H1 (cell line): ENCODE data around the gene NUDCD2. TPM values are rescaled to one million over a fixed set of nuclear protein-coding genes. Genes with fewer than 3 reads are reported as not detected.

Source experiments
- CBX8 ChIP-seq: fragments of 300-800, 300-1000 bp; sonication (generic); IDR thresholded peaks from 2 replicates; pipeline ENCODE4 v1.7.1; 2016; ENCODE audit warnings: low read depth, low read length, borderline replicate concordance
- CHD2 ChIP-seq: IDR thresholded peaks from 2 replicates; pipeline ENCODE4 v1.6.1; 2012; ENCODE audit warnings: low read length, improper control_type of control experiment
- HDAC2 ChIP-seq, 2 experiments: fragments of 300-600 bp in 1 of 2; sonication (generic) in 1 of 2; IDR thresholded peaks; 2 replicates each; pipeline ENCODE4 v1.6.1; 2011 to 2012; ENCODE audit warnings: low read depth in 2 of 2, low read length in 2 of 2, mild to moderate bottlenecking in 2 of 2, moderate library complexity in 2 of 2, borderline replicate concordance in 1 of 2, inconsistent platforms in 1 of 2
- POLR2A ChIP-seq, 2 experiments: IDR thresholded peaks; 1 replicate in 1 of 2; 2 replicates in 1 of 2; pipeline ENCODE4 v1.6.1; 2011; ENCODE audit warnings: low read depth in 2 of 2, low read length in 2 of 2, mild to moderate bottlenecking in 2 of 2; ENCODE audit errors: control extremely low read depth in 1 of 2
- SAP30 ChIP-seq: fragments of 300-600 bp; sonication (generic); IDR thresholded peaks from 2 replicates; pipeline ENCODE4 v1.7.1; 2012; ENCODE audit warnings: low read length, moderate library complexity, mild to moderate bottlenecking, inconsistent platforms; ENCODE audit not compliant: insufficient read depth, insufficient replicate concordance
- SIRT6 ChIP-seq: IDR thresholded peaks from one replicate; pipeline ENCODE4 v1.7.1; 2012; ENCODE audit warnings: low read length, inconsistent platforms
- SIX5 ChIP-seq: IDR thresholded peaks from 2 replicates; pipeline ENCODE4 v1.6.1; 2011; ENCODE audit warnings: mild to moderate bottlenecking, low read depth, low read length
- SP4 ChIP-seq: IDR thresholded peaks from 2 replicates; pipeline ENCODE4 v1.6.1; 2012; ENCODE audit warnings: low read length, inconsistent platforms
- polyA plus RNA-seq, 7 experiments: library from polyadenylated mRNA; depleted of rRNA in 3 of 7; stranded (reverse) in 5 of 7; unstranded in 2 of 7; fragments of >200 nt in 5 of 7; fragments of 200-250 nt in 2 of 7; gene quantifications; 1 replicate in 5 of 7; 2 replicates in 1 of 7; 4 replicates in 1 of 7; pipeline versions ENCODE4 v1.2.1 to v1.2.3, GENCODE V29; 2011 to 2013; ENCODE audit warnings: missing spikeins in 2 of 7, mixed read lengths in 2 of 7
- total RNA-seq: library from RNA; stranded (reverse); fragmentation: NEBNext Ultra II Directional; extraction: Animal tissue kit (Norgen Biotek cat#: 25700); gene quantifications from 2 replicates; pipeline ENCODE4 v1.2.1, GENCODE V29; 2021
- TF ChIP-seq, protein P1 (sequence below), 3 experiments: IDR thresholded peaks; 1 replicate in 2 of 3; 2 replicates in 1 of 3; pipeline versions ENCODE4 v1.5.1 to v1.6.1; 2011; ENCODE audit warnings: low read length in 3 of 3, mild to moderate bottlenecking in 3 of 3, inconsistent platforms in 2 of 3, low read depth in 1 of 3, moderate library complexity in 1 of 3; ENCODE audit not compliant: insufficient read depth in 1 of 3; ENCODE audit errors: control extremely low read depth in 1 of 3
- TF ChIP-seq, protein P2 (sequence below): fragments of 300-600 bp; sonication (generic); IDR thresholded peaks from 2 replicates; pipeline ENCODE4 v1.7.1; 2012; ENCODE audit warnings: low read length, moderate library complexity, mild to moderate bottlenecking, inconsistent platforms; ENCODE audit not compliant: insufficient replicate concordance

NUDCD2 gene
- total and polyA plus RNA-seq, 2 of the 8 experiments (the other 6 are each of a cell fraction or from before 2014, with no cell fraction given) = 12.2 to 59.5 TPM

DNA sequence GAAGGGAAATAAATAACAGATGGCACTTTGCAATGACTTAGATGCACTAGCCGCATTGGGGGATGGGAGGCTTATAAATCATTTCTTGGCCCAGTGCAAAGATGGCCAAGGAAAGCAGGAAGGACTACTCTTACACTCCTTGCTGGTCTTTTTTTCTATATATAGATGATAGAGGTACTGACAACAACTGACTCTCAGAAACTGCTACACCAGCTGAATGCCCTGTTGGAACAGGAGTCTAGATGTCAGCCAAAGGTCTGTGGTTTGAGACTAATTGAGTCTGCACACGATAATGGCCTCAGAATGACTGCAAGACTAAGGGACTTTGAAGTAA, 20.8 kb downstream of the NUDCD2 start (continued):
- TF ChIP-seq, protein P1, sequence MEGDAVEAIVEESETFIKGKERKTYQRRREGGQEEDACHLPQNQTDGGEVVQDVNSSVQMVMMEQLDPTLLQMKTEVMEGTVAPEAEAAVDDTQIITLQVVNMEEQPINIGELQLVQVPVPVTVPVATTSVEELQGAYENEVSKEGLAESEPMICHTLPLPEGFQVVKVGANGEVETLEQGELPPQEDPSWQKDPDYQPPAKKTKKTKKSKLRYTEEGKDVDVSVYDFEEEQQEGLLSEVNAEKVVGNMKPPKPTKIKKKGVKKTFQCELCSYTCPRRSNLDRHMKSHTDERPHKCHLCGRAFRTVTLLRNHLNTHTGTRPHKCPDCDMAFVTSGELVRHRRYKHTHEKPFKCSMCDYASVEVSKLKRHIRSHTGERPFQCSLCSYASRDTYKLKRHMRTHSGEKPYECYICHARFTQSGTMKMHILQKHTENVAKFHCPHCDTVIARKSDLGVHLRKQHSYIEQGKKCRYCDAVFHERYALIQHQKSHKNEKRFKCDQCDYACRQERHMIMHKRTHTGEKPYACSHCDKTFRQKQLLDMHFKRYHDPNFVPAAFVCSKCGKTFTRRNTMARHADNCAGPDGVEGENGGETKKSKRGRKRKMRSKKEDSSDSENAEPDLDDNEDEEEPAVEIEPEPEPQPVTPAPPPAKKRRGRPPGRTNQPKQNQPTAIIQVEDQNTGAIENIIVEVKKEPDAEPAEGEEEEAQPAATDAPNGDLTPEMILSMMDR (IDR thresholded peaks at IDR 0.05; ENCODE audit: control extremely low read depth in 1 of 3, insufficient read depth in 1 of 3, low read depth in 1 of 3, low read length in 3 of 3) = no peak
- no peak for TF ChIP-seq SAP30
- TF ChIP-seq SIX5 = no peak
- no peak for TF ChIP-seq CHD2
- no peak for TF ChIP-seq HDAC2 (IDR thresholded peaks at IDR 0.05; ENCODE audit: borderline replicate concordance in 1 of 2, low read depth in 2 of 2, low read length in 2 of 2)
- no peak for TF ChIP-seq POLR2A (IDR thresholded peaks at IDR 0.05; ENCODE audit: control extremely low read depth in 1 of 2, low read depth in 2 of 2, low read length in 2 of 2)
- no peak for TF ChIP-seq SP4
- TF ChIP-seq CBX8 = no peak
- TF ChIP-seq SIRT6 = no peak
- TF ChIP-seq, protein P2, sequence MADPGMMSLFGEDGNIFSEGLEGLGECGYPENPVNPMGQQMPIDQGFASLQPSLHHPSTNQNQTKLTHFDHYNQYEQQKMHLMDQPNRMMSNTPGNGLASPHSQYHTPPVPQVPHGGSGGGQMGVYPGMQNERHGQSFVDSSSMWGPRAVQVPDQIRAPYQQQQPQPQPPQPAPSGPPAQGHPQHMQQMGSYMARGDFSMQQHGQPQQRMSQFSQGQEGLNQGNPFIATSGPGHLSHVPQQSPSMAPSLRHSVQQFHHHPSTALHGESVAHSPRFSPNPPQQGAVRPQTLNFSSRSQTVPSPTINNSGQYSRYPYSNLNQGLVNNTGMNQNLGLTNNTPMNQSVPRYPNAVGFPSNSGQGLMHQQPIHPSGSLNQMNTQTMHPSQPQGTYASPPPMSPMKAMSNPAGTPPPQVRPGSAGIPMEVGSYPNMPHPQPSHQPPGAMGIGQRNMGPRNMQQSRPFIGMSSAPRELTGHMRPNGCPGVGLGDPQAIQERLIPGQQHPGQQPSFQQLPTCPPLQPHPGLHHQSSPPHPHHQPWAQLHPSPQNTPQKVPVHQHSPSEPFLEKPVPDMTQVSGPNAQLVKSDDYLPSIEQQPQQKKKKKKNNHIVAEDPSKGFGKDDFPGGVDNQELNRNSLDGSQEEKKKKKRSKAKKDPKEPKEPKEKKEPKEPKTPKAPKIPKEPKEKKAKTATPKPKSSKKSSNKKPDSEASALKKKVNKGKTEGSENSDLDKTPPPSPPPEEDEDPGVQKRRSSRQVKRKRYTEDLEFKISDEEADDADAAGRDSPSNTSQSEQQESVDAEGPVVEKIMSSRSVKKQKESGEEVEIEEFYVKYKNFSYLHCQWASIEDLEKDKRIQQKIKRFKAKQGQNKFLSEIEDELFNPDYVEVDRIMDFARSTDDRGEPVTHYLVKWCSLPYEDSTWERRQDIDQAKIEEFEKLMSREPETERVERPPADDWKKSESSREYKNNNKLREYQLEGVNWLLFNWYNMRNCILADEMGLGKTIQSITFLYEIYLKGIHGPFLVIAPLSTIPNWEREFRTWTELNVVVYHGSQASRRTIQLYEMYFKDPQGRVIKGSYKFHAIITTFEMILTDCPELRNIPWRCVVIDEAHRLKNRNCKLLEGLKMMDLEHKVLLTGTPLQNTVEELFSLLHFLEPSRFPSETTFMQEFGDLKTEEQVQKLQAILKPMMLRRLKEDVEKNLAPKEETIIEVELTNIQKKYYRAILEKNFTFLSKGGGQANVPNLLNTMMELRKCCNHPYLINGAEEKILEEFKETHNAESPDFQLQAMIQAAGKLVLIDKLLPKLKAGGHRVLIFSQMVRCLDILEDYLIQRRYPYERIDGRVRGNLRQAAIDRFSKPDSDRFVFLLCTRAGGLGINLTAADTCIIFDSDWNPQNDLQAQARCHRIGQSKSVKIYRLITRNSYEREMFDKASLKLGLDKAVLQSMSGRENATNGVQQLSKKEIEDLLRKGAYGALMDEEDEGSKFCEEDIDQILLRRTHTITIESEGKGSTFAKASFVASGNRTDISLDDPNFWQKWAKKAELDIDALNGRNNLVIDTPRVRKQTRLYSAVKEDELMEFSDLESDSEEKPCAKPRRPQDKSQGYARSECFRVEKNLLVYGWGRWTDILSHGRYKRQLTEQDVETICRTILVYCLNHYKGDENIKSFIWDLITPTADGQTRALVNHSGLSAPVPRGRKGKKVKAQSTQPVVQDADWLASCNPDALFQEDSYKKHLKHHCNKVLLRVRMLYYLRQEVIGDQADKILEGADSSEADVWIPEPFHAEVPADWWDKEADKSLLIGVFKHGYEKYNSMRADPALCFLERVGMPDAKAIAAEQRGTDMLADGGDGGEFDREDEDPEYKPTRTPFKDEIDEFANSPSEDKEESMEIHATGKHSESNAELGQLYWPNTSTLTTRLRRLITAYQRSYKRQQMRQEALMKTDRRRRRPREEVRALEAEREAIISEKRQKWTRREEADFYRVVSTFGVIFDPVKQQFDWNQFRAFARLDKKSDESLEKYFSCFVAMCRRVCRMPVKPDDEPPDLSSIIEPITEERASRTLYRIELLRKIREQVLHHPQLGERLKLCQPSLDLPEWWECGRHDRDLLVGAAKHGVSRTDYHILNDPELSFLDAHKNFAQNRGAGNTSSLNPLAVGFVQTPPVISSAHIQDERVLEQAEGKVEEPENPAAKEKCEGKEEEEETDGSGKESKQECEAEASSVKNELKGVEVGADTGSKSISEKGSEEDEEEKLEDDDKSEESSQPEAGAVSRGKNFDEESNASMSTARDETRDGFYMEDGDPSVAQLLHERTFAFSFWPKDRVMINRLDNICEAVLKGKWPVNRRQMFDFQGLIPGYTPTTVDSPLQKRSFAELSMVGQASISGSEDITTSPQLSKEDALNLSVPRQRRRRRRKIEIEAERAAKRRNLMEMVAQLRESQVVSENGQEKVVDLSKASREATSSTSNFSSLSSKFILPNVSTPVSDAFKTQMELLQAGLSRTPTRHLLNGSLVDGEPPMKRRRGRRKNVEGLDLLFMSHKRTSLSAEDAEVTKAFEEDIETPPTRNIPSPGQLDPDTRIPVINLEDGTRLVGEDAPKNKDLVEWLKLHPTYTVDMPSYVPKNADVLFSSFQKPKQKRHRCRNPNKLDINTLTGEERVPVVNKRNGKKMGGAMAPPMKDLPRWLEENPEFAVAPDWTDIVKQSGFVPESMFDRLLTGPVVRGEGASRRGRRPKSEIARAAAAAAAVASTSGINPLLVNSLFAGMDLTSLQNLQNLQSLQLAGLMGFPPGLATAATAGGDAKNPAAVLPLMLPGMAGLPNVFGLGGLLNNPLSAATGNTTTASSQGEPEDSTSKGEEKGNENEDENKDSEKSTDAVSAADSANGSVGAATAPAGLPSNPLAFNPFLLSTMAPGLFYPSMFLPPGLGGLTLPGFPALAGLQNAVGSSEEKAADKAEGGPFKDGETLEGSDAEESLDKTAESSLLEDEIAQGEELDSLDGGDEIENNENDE = no peak
